Upper lobe of left lung (tissue), 4 donors: Measurements from ENCODE around the gene GLMP.

Experiments
- EP300 ChIP-seq, 4 donors: sonication (generic); formaldehyde crosslinking; IDR thresholded peaks; one replicate each; pipeline ENCODE4 v1.5.1; 2017; ENCODE audit warnings: antibody characterized with exemption in 4 of 4, control low read depth in 2 of 4
- TF ChIP-seq, protein P1 (sequence below), 6 experiments: fragments of 450-650 bp in 4 of 6; fragments of 200-600 bp in 2 of 6; sonication (generic) in 2 of 6; IDR thresholded peaks; one replicate each; pipeline ENCODE4 v1.5.1; 2016 to 2019; ENCODE audit warnings: antibody characterized with exemption in 6 of 6

DNA sequence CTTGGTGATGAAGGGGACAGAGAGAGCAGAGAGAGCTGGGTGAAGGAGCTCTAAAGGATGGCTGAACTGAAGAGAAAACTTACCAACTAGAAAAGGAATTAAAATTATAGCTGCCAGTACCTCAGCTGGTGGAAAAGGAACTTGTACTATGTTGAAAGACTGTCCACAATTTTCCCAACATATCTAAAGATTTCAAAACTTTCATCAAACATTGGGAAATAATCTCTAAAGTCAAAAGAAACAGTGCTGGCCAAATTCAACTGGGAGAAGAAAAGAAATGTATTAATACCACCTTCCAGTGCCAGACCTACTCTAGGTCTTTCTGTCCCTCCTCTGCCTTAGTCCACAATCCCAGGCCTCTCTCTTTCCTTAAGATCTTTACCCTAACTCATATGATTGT lies 18.9 kb downstream of the GLMP start:
- TF ChIP-seq, protein P1, sequence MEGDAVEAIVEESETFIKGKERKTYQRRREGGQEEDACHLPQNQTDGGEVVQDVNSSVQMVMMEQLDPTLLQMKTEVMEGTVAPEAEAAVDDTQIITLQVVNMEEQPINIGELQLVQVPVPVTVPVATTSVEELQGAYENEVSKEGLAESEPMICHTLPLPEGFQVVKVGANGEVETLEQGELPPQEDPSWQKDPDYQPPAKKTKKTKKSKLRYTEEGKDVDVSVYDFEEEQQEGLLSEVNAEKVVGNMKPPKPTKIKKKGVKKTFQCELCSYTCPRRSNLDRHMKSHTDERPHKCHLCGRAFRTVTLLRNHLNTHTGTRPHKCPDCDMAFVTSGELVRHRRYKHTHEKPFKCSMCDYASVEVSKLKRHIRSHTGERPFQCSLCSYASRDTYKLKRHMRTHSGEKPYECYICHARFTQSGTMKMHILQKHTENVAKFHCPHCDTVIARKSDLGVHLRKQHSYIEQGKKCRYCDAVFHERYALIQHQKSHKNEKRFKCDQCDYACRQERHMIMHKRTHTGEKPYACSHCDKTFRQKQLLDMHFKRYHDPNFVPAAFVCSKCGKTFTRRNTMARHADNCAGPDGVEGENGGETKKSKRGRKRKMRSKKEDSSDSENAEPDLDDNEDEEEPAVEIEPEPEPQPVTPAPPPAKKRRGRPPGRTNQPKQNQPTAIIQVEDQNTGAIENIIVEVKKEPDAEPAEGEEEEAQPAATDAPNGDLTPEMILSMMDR (IDR thresholded peaks at IDR 0.05): no peak
- no peak for TF ChIP-seq EP300 (IDR thresholded peaks at IDR 0.05)
